ENCODE data around the gene GNAT1.

GRCh38 chr3:50167841-50168209, 23.6 kb upstream of the GNAT1 start:
- no peak for TF ChIP-seq CTCF (IDR thresholded peaks at IDR 0.05)
- TF ChIP-seq POLR2A (IDR thresholded peaks at IDR 0.05), result no peak

Measured in breast epithelium (tissue), 3 donors.